Keratinocyte (primary cell): ENCODE data around the gene RRAS2. TPM values are rescaled to one million over a fixed set of nuclear protein-coding genes. Genes with fewer than 3 reads are reported as not detected.
"Not testable (repeated sequence)": the region's sequence is repeated elsewhere in the genome, so short reads cannot be mapped to it uniquely, and the experiment has no call there.

Source experiments
- DNase-seq: peaks from one replicate; pipeline ENCODE4 v3.0.0-alpha.2; 2011; ENCODE audit warnings: low read depth, missing footprints, low spot score
- FAIRE-seq: peaks from 2 replicates; lab custom pipeline; 2011; peaks lifted over from hg19 to GRCh38; lab: Jason Lieb, UNC
- H2AFZ ChIP-seq: 2 replicates; pipeline ENCODE4 v1.6.0; 2012; ENCODE audit warnings: low read length, control low read depth, inconsistent platforms; ENCODE audit not compliant: control insufficient read depth
- H3K27ac ChIP-seq: 2 replicates; pipeline ENCODE4 v1.5.1; 2011; ENCODE audit warnings: low read length; ENCODE audit not compliant: control insufficient read depth, insufficient read depth
- H3K27me3 ChIP-seq: 3 replicates; pipeline ENCODE4 v1.6.0; 2011; ENCODE audit warnings: low read length; ENCODE audit not compliant: control insufficient read depth, insufficient read depth; ENCODE audit errors: extremely low read depth
- H3K36me3 ChIP-seq, 2 experiments: 2 replicates in 1 of 2; 3 replicates in 1 of 2; pipeline ENCODE4 v1.5.1; 2011; ENCODE audit warnings: low read length in 2 of 2, mild to moderate bottlenecking in 1 of 2; ENCODE audit not compliant: control insufficient read depth in 2 of 2, insufficient read depth in 2 of 2; ENCODE audit errors: extremely low read depth in 1 of 2
- H3K4me1 ChIP-seq: 3 replicates; pipeline ENCODE4 v1.5.1; 2011; ENCODE audit warnings: low read length; ENCODE audit not compliant: control insufficient read depth, insufficient read depth; ENCODE audit errors: extremely low read depth
- H3K4me2 ChIP-seq: 3 replicates; pipeline ENCODE4 v1.6.0; 2011; ENCODE audit warnings: low read depth, low read length; ENCODE audit not compliant: control insufficient read depth, insufficient read depth; ENCODE audit errors: extremely low read depth
- H3K4me3 ChIP-seq, 3 experiments: fragments of 200-600 bp in 1 of 3; sonication (generic) in 1 of 3; 2 replicates in 2 of 3; 3 replicates in 1 of 3; pipeline ENCODE4 v1.5.1; 2011 to 2016; ENCODE audit warnings: low read length in 3 of 3, mild to moderate bottlenecking in 3 of 3, control low read depth in 2 of 3, inconsistent platforms in 1 of 3, low read depth in 1 of 3, mixed read lengths in 1 of 3, mixed run types in 1 of 3, moderate library complexity in 1 of 3; ENCODE audit not compliant: control insufficient read depth in 2 of 3, insufficient read depth in 2 of 3; ENCODE audit errors: extremely low read depth in 1 of 3
- H3K79me2 ChIP-seq: 2 replicates; pipeline ENCODE4 v1.6.0; 2012; ENCODE audit warnings: low read length; ENCODE audit not compliant: control insufficient read depth, insufficient read depth
- H3K9ac ChIP-seq: 3 replicates; pipeline ENCODE4 v1.6.0; 2011; ENCODE audit warnings: low read length; ENCODE audit not compliant: control insufficient read depth, insufficient read depth; ENCODE audit errors: extremely low read depth
- H3K9me1 ChIP-seq: 3 replicates; pipeline ENCODE4 v1.6.0; 2011; ENCODE audit warnings: low read length; ENCODE audit not compliant: control insufficient read depth, insufficient read depth; ENCODE audit errors: extremely low read depth
- H3K9me3 ChIP-seq: 2 replicates; pipeline ENCODE4 v1.5.1; 2012; ENCODE audit warnings: low read depth, low read length; ENCODE audit not compliant: control insufficient read depth
- H4K20me1 ChIP-seq: 3 replicates; pipeline ENCODE4 v1.6.0; 2011; ENCODE audit warnings: low read length; ENCODE audit not compliant: control insufficient read depth, insufficient read depth; ENCODE audit errors: extremely low read depth
- CTCF ChIP-seq, 3 experiments: IDR thresholded peaks in 1 of 3; conservative IDR thresholded peaks in 1 of 3; optimal IDR thresholded peaks in 1 of 3; 2 replicates in 2 of 3; 3 replicates in 1 of 3; pipeline versions ENCODE3 to v1.5.1; 2011; ENCODE audit warnings: low read length in 3 of 3, mild to moderate bottlenecking in 3 of 3, moderate library complexity in 2 of 3, control low read depth in 1 of 3, inconsistent platforms in 1 of 3; ENCODE audit not compliant: insufficient read depth in 2 of 3; ENCODE audit errors: extremely low read depth in 1 of 3
- EZH2 ChIP-seq: IDR thresholded peaks from one replicate; pipeline ENCODE4 v1.6.1; 2012; ENCODE audit warnings: inconsistent platforms, mild to moderate bottlenecking, low read length, moderate library complexity
- dilution Hi-C: fragments of 300-500 bp; cut with MboI; formaldehyde crosslinking; loops from one replicate; pipeline ENCODE4 v1.7.0; 2020; ENCODE audit warnings: low sequenced_read_pairs; ENCODE audit not compliant: extremely low pct_ligation_motif_present
- polyA plus RNA-seq, 5 experiments: library from polyadenylated mRNA; depleted of rRNA in 3 of 5; stranded (reverse) in 3 of 5; stranded (forward) in 1 of 5; unstranded in 1 of 5; fragments of >200 nt; gene quantifications; 1 replicate in 1 of 5; 2 replicates in 3 of 5; 3 replicates in 1 of 5; pipeline versions ENCODE4 v1.2.1 to v1.2.3, GENCODE V29; 2011 to 2012; ENCODE audit warnings: missing spikeins in 2 of 5, low read depth in 1 of 5, low replicate concordance in 1 of 5

The RRAS2 gene
- polyA plus RNA-seq, 1 donor (not counting 4 experiments of a cell fraction or from before 2014, with no cell fraction given) = 99.3 TPM

- dilution Hi-C loops = no loop called here
- Histone ChIP-seq H3K79me2 (peaks cover 100% of the 10 kb centered on the region), H4K20me1 (peaks cover 3% of the 10 kb centered on the region), H3K9me3 (no peaks in the 10 kb centered on the region), H3K4me3 (no peak overlapping the region), H3K4me2 (no peak overlapping the region), H3K27ac (no peak overlapping the region), H3K9ac (no peak overlapping the region), H3K4me1 (peaks cover 8% of the 10 kb centered on the region), H3K36me3 (peaks cover 0 to 3% of the 10 kb centered on the region in 2 experiments), H2AFZ (no peak overlapping the region), H3K27me3 (no peaks in the 10 kb centered on the region), H3K9me1 (no peaks in the 10 kb centered on the region)
- TF ChIP-seq CTCF (optimal IDR thresholded peaks at IDR 0.05 in 1 of 3, IDR thresholded peaks at IDR 0.05 in 1 of 3, conservative IDR thresholded peaks at IDR 0.05 in 1 of 3; ENCODE audit: extremely low read depth in 1 of 3, insufficient read depth in 2 of 3, low read length in 3 of 3) = no peak
- no peak for TF ChIP-seq EZH2
- FAIRE-seq = no peak
- DNase-seq = no peak
These were observed 12.6 kb downstream of the RRAS2 start for GRCh38 chr11:14346303-14346955.

GRCh38 chr11:14345668-14346067 lies 13.3 kb downstream of the RRAS2 start:
- no peak for DNase-seq
- no peaks in the 10 kb centered on the region for H3K9me3 ChIP-seq
- H3K4me1 ChIP-seq = peaks cover 8% of the 10 kb centered on the region
- no peak overlapping the region for H3K4me3 ChIP-seq
- H4K20me1 ChIP-seq = peaks cover 3% of the 10 kb centered on the region
- dilution Hi-C loops = no loop called here
- no peak overlapping the region for H3K27ac ChIP-seq
- no peaks in the 10 kb centered on the region for H3K9me1 ChIP-seq
- H3K79me2 ChIP-seq = peaks cover 100% of the 10 kb centered on the region
- no peak overlapping the region for H2AFZ ChIP-seq
- TF ChIP-seq EZH2 (no peak), CTCF (optimal IDR thresholded peaks at IDR 0.05 in 1 of 3, IDR thresholded peaks at IDR 0.05 in 1 of 3, conservative IDR thresholded peaks at IDR 0.05 in 1 of 3; ENCODE audit: extremely low read depth in 1 of 3, insufficient read depth in 2 of 3, low read length in 3 of 3) (no peak)
- H3K27me3 ChIP-seq = no peaks in the 10 kb centered on the region
- FAIRE-seq = no peak
- H3K36me3 ChIP-seq = peaks cover 0 to 3% of the 10 kb centered on the region in 2 experiments
- no peak overlapping the region for H3K4me2 ChIP-seq
- H3K9ac ChIP-seq = no peak overlapping the region

- DNase-seq, H2AFZ ChIP-seq, H3K9me3 ChIP-seq, H3K9ac ChIP-seq, H3K27ac ChIP-seq, H3K9me1 ChIP-seq, H3K4me1 ChIP-seq, H3K27me3 ChIP-seq, FAIRE-seq, H3K4me3 ChIP-seq, dilution Hi-C loops, H4K20me1 ChIP-seq, H3K36me3 ChIP-seq, H3K4me2 ChIP-seq: not testable (repeated sequence)
- H3K79me2 ChIP-seq = peaks cover 100% of the 10 kb centered on the region
These were observed 14.0 kb downstream of the RRAS2 start for GRCh38 chr11:14345016-14345415.
